OCI-LY7 (cell line): ENCODE data around the gene WLS. TPM values are rescaled to one million over a fixed set of nuclear protein-coding genes. Genes with fewer than 3 reads are reported as not detected.

ENCODE experiments used
- BruUV-seq: library from RNA; stranded (reverse); fragments of 400-500 nt; replicated peaks from 2 replicates; lab custom pipeline; 2021; lab: Mats Ljungman, UMichigan
- CTCF ChIA-PET: fragments of 300-600 bp; sonication (Branson Sonifier 250); formaldehyde crosslinking; loops from one replicate; lab custom pipeline; 2022; ENCODE audit warnings: antibody characterized with exemption; ENCODE audit not compliant: unreplicated experiment; lab: Charles Lee
- POLR2A ChIA-PET: fragments of 300-600 bp; sonication (Branson Sonifier 250); formaldehyde crosslinking; loops from one replicate; lab custom pipeline; 2022; ENCODE audit warnings: antibody characterized with exemption; lab: Charles Lee
- DNase-seq: peaks from one replicate; pipeline ENCODE4 v3.0.0-alpha.2; 2015; ENCODE audit warnings: low spot score
- H2AFZ ChIP-seq: fragments of 200-600 bp; sonication (generic), shearing (Covaris generic); 2 replicates; pipeline ENCODE4 v1.6.1; 2014; ENCODE audit warnings: mild to moderate bottlenecking, antibody characterized with exemption, low read length, moderate library complexity
- H3K27ac ChIP-seq: fragments of 200-600 bp; sonication (generic); 2 replicates; pipeline ENCODE4 v1.5.1; 2014; ENCODE audit warnings: mixed run types, low read depth, mild to moderate bottlenecking, moderate library complexity, low read length, inconsistent platforms; ENCODE audit not compliant: poor library complexity, severe bottlenecking
- H3K36me3 ChIP-seq: fragments of 200-600 bp; sonication (generic); 2 replicates; pipeline ENCODE4 v1.6.1; 2014; ENCODE audit warnings: mild to moderate bottlenecking, antibody characterized with exemption, low read length, moderate library complexity, mixed read lengths; ENCODE audit not compliant: insufficient read depth
- H3K4me1 ChIP-seq: fragments of 200-600 bp; sonication (generic); 2 replicates; pipeline ENCODE4 v1.5.1; 2014; ENCODE audit warnings: mild to moderate bottlenecking, low read length; ENCODE audit not compliant: insufficient read depth, poor library complexity, severe bottlenecking
- H3K4me2 ChIP-seq: fragments of 200-600 bp; sonication (generic); 2 replicates; pipeline ENCODE4 v1.6.1; 2014; ENCODE audit warnings: mild to moderate bottlenecking, low read length
- H3K4me3 ChIP-seq: fragments of 200-600 bp; sonication (generic); 2 replicates; pipeline ENCODE4 v1.5.1; 2014; ENCODE audit warnings: mild to moderate bottlenecking, low read depth, low read length; ENCODE audit not compliant: poor library complexity, severe bottlenecking
- H3K79me2 ChIP-seq: fragments of 200-600 bp; sonication (generic); 2 replicates; pipeline ENCODE4 v1.6.1; 2016; ENCODE audit warnings: low read depth, mild to moderate bottlenecking, low read length, moderate library complexity, mixed read lengths; ENCODE audit not compliant: insufficient read depth
- H3K9me2 ChIP-seq: fragments of 200-600 bp; sonication (generic); 2 replicates; pipeline ENCODE4 v1.6.1; 2016; ENCODE audit warnings: mild to moderate bottlenecking, low read length, mixed read lengths; ENCODE audit not compliant: insufficient read depth
- H3K9me3 ChIP-seq: fragments of 200-600 bp; sonication (generic); 2 replicates; pipeline ENCODE4 v1.6.1; 2014; ENCODE audit warnings: mild to moderate bottlenecking, mixed run types, low read length, mixed read lengths
- H4K20me1 ChIP-seq: fragments of 200-600 bp; sonication (generic); 2 replicates; pipeline ENCODE4 v1.6.1; 2014; ENCODE audit warnings: mild to moderate bottlenecking, antibody characterized with exemption, low read length, moderate library complexity, mixed read lengths; ENCODE audit not compliant: insufficient read depth
- CTCF ChIP-seq: fragments of 200-600 bp; sonication (generic); conservative IDR thresholded peaks from 2 replicates; pipeline ENCODE4 v1.5.1; 2014; ENCODE audit warnings: mild to moderate bottlenecking, antibody characterized with exemption, low read length, moderate library complexity, mixed read lengths
- EZH2phosphoT487 ChIP-seq: fragments of 200-600 bp; sonication (generic); IDR thresholded peaks from 2 replicates; pipeline ENCODE4 v1.6.1; 2018; ENCODE audit warnings: low read depth, borderline replicate concordance, mild to moderate bottlenecking, mixed run types, antibody characterized with exemption, low read length, moderate library complexity, mixed read lengths
- intact Hi-C: fragments of 100-400 bp; cut with micrococcal nuclease; formaldehyde crosslinking; loops from one replicate; pipeline ENCODE4 v1.10.0; 2022; ENCODE audit not compliant: unreplicated experiment
- total RNA-seq, 2 experiments: library from RNA; depleted of rRNA in 1 of 2; stranded (reverse); fragments of >200 nt in 1 of 2; shearing (Covaris generic) in 1 of 2; gene quantifications; 2 replicates each; pipeline ENCODE4 v1.2.3, GENCODE V29; 2014 to 2022

The WLS gene
- total RNA-seq, 2 experiments from 2014 or later: not detected

GRCh38 chr1:68230901-68231626 lies 1.3 kb downstream of the WLS start:
- Histone ChIP-seq H3K4me3 (no peak overlapping the region), H3K79me2 (no peaks in the 10 kb centered on the region)
- no TSS peak for BruUV-seq

GRCh38 chr1:68230484-68230802 lies 1.9 kb downstream of the WLS start:
- Histone ChIP-seq H3K9me3 (no peaks in the 10 kb centered on the region), H3K79me2 (no peaks in the 10 kb centered on the region), H3K4me1 (no peaks in the 10 kb centered on the region), H4K20me1 (no peaks in the 10 kb centered on the region), H3K36me3 (no peaks in the 10 kb centered on the region), H3K27ac (no peak overlapping the region), H3K9me2 (no peaks in the 10 kb centered on the region), H3K4me3 (no peak overlapping the region), H3K4me2 (no peak overlapping the region), H2AFZ (no peak overlapping the region)
- POLR2A ChIA-PET: interaction anchor here (1.0 kb wide), 1 partner anchor 24 kb away, joined by 4 read pairs; no protein-coding TSS in a partner anchor
- CTCF ChIA-PET: interaction anchor here (0.5 kb wide), 1 partner anchor 8 kb away, joined by 4 read pairs; no protein-coding TSS in a partner anchor
- no peak for TF ChIP-seq CTCF
- TF ChIP-seq EZH2phosphoT487: no peak
- no TSS peak for BruUV-seq
- no peak for DNase-seq
- intact Hi-C loops: no loop called here

More at GRCh38 chr1:68230901-68231626, 1.3 kb downstream of the WLS start:
- Histone ChIP-seq H3K4me1 (no peaks in the 10 kb centered on the region), H3K27ac (no peak overlapping the region), H4K20me1 (no peaks in the 10 kb centered on the region), H3K9me3 (no peaks in the 10 kb centered on the region), H3K9me2 (no peaks in the 10 kb centered on the region), H3K4me2 (no peak overlapping the region), H3K36me3 (no peaks in the 10 kb centered on the region), H2AFZ (no peak overlapping the region)
- TF ChIP-seq EZH2phosphoT487 (no peak), CTCF (no peak)
- DNase-seq: no peak
- intact Hi-C loops: no loop called here
- CTCF ChIA-PET: interaction anchor here (0.5 kb wide), 1 partner anchor 8 kb away, joined by 4 read pairs; no protein-coding TSS in a partner anchor
- POLR2A ChIA-PET: interaction anchor here (1.0 kb wide), 1 partner anchor 24 kb away, joined by 4 read pairs; no protein-coding TSS in a partner anchor
